Measurements from ENCODE around the gene ACVR1B.

The ACVR1B gene

DNA sequence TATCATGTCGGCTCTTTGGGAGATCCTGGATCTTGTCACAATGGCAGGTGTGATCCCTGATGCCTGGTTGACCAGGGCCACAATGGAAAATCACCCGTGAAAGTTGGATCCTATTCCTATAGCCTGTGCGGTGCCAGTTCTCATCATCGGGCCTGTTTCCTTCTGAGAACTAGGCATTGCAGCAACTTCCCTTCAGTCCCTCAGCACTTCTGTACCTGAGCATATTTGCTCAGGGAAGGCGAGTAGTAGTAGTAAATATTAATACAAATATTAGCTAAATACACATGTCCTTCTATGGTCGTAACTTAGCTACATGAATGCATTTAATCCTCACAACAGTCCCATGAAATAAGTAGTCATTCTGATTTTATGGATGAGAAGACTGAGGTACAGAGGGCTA lies 33.2 kb downstream of the ACVR1B start:
- no peak overlapping the region for H3K4me3 ChIP-seq (ENCODE audit: low read depth, low read length)
- no peak for DNase-seq (ENCODE audit: low read depth, low spot score)
- POLR2A ChIA-PET: no interaction called here
- TF ChIP-seq, protein P1, sequence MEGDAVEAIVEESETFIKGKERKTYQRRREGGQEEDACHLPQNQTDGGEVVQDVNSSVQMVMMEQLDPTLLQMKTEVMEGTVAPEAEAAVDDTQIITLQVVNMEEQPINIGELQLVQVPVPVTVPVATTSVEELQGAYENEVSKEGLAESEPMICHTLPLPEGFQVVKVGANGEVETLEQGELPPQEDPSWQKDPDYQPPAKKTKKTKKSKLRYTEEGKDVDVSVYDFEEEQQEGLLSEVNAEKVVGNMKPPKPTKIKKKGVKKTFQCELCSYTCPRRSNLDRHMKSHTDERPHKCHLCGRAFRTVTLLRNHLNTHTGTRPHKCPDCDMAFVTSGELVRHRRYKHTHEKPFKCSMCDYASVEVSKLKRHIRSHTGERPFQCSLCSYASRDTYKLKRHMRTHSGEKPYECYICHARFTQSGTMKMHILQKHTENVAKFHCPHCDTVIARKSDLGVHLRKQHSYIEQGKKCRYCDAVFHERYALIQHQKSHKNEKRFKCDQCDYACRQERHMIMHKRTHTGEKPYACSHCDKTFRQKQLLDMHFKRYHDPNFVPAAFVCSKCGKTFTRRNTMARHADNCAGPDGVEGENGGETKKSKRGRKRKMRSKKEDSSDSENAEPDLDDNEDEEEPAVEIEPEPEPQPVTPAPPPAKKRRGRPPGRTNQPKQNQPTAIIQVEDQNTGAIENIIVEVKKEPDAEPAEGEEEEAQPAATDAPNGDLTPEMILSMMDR (IDR thresholded peaks at IDR 0.05; ENCODE audit: insufficient read depth, low read length, missing control alignments): no peak
- CTCF ChIA-PET: interaction anchor here (1.2 to 21.1 kb wide), 6 partner anchors 8 to 91 kb away, joined by 3 to 726 read pairs (median 68); partner anchors contain the start of gene ANKRD33

DNA sequence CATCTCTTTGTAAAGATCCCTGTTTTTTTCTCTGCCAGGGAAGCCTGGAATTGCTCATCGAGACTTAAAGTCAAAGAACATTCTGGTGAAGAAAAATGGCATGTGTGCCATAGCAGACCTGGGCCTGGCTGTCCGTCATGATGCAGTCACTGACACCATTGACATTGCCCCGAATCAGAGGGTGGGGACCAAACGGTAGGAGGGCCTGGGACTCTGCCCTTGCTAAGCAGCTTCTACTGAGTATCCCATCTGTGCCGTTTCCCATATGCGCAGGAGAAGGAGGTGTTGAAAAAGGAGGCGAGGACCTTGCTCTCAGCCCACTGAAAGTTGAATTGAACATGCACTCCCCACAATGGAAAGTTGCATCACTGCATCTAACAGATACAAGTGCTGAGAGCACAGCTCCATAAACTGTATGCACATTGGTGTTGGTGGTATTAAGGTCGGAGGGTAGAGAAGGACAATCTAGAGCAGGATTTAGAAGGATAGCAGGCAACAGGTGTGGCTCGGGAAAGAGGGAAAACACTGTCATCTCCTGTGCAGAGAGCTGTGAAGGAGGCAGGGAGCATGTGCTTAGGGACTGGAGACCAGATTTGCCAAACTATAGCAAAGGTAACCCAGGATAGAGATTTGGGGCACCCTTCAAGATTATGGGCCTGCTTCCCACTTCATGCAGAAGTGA lies 33.8 kb downstream of the ACVR1B start:
- DNase-seq (ENCODE audit: low read depth, low spot score): no peak
- POLR2A ChIA-PET: no interaction called here
- CTCF ChIA-PET: interaction anchor here (0.9 to 21.1 kb wide), 9 partner anchors 7 to 136 kb away, joined by 3 to 726 read pairs (median 5); partner anchors contain the start of genes ACVRL1 and ANKRD33
- no peak overlapping the region for H3K4me3 ChIP-seq (ENCODE audit: low read depth, low read length)
- TF ChIP-seq, protein P1 (IDR thresholded peaks at IDR 0.05; ENCODE audit: insufficient read depth, low read length, missing control alignments): no peak

DNA sequence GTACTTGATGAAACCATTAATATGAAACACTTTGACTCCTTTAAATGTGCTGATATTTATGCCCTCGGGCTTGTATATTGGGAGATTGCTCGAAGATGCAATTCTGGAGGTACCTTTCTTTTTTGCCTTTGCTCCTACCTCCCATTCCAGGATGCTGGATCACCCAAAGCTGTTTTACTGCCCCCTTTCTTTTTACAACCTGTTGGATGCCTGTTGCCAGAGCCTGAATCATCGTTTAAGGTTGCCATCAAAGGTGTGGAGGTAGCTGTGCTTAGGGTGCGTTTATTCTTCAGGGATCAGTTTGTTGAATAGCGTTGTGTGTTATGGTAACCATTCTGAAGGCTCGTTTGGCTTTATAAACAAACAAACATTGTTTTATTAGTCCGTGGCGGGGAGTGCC lies 35.3 kb downstream of the ACVR1B start:
- DNase-seq (ENCODE audit: low read depth, low spot score): no peak
- CTCF ChIA-PET: interaction anchor here (0.7 to 21.1 kb wide), 6 partner anchors 10 to 92 kb away, joined by 3 to 726 read pairs (median 4); no protein-coding TSS in a partner anchor
- POLR2A ChIA-PET: no interaction called here
- TF ChIP-seq, protein P1 (IDR thresholded peaks at IDR 0.05; ENCODE audit: insufficient read depth, low read length, missing control alignments): no peak
- no peak overlapping the region for H3K4me3 ChIP-seq (ENCODE audit: low read depth, low read length)

DNA sequence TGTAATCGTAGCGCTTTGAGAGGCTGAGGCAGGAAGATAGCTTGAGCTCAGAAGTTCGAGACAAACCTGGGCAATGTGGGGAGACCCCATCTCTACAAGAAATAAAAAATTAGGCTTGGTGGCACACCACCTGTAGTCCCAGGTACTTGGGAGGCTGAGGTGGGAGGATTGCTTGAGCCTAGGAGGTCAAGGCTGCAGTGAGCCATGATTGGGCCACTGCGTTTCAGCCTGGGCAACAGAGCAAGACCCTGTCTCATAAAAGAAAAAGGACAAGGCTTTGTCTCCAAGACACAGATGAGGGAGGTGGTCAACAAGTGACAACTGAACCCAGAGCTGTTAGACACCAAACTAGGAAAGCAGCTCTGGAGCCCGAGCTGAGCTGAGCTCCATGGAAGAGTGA lies 40.7 kb downstream of the ACVR1B start:
- no peak for DNase-seq (ENCODE audit: low read depth, low spot score)
- no peak overlapping the region for H3K4me3 ChIP-seq (ENCODE audit: low read depth, low read length)
- TF ChIP-seq, protein P1 (IDR thresholded peaks at IDR 0.05; ENCODE audit: insufficient read depth, low read length, missing control alignments): no peak
- POLR2A ChIA-PET: no interaction called here
- CTCF ChIA-PET: interaction anchor here (0.6 to 21.1 kb wide), 25 partner anchors 9 to 168 kb away, joined by 3 to 726 read pairs (median 8); partner anchors contain the start of genes ATG101 and TAMALIN

DNA sequence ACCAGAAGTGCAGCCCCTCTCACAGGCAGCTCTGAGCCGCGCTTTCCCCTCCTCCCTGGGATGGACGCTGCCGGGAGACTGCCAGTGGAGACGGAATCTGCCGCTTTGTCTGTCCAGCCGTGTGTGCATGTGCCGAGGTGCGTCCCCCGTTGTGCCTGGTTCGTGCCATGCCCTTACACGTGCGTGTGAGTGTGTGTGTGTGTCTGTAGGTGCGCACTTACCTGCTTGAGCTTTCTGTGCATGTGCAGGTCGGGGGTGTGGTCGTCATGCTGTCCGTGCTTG lies 43.0 kb downstream of the ACVR1B start:
- POLR2A ChIA-PET: interaction anchor here (1.4 kb wide), 1 partner anchor 9 kb away, joined by 3 read pairs; no protein-coding TSS in a partner anchor
- CTCF ChIA-PET: interaction anchor here (0.7 to 21.1 kb wide), 10 partner anchors 11 to 128 kb away, joined by 3 to 726 read pairs (median 26); partner anchors contain the start of genes ANKRD33 and TAMALIN
- DNase-seq (ENCODE audit: low read depth, low spot score): no peak
- TF ChIP-seq, protein P1 (IDR thresholded peaks at IDR 0.05; ENCODE audit: insufficient read depth, low read length, missing control alignments): no peak
- no peak overlapping the region for H3K4me3 ChIP-seq (ENCODE audit: low read depth, low read length)

DNA sequence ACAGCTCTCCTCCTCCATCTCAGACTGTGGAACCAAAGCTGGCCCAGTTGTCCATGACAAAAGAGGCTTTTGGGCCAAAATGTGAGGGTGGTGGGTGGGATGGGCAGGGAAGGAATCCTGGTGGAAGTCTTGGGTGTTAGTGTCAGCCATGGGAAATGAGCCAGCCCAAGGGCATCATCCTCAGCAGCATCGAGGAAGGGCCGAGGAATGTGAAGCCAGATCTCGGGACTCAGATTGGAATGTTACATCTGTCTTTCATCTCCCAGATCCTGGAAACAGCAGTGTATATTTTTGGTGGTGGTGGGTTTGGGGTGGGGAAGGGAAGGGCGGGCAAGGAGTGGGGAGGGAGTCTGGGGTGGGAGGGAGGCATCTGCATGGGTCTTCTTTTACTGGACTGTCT lies 43.5 kb downstream of the ACVR1B start:
- H3K4me3 ChIP-seq (ENCODE audit: low read depth, low read length): no peak overlapping the region
- POLR2A ChIA-PET: no interaction called here
- CTCF ChIA-PET: interaction anchor here (1.6 to 21.1 kb wide), 9 partner anchors 12 to 128 kb away, joined by 7 to 726 read pairs (median 27); partner anchors contain the start of gene TAMALIN
- no peak for DNase-seq (ENCODE audit: low read depth, low spot score)
- TF ChIP-seq, protein P1 (IDR thresholded peaks at IDR 0.05; ENCODE audit: insufficient read depth, low read length, missing control alignments): no peak

Data from AG04449 (cell line).